GM19395 (cell line): Measurements from ENCODE around the gene DENND4A.
"Not testable (repeated sequence)": the region's sequence is repeated elsewhere in the genome, so short reads cannot be mapped to it uniquely, and the experiment has no call there.

Experiments used
- ATAC-seq: cut with Tn5 transposase; IDR thresholded peaks from one replicate; pipeline ENCODE4 v1.9.1; 2021; ENCODE audit warnings: mild to moderate bottlenecking, moderate library complexity; ENCODE audit not compliant: unreplicated experiment

DENND4A gene

DNA sequence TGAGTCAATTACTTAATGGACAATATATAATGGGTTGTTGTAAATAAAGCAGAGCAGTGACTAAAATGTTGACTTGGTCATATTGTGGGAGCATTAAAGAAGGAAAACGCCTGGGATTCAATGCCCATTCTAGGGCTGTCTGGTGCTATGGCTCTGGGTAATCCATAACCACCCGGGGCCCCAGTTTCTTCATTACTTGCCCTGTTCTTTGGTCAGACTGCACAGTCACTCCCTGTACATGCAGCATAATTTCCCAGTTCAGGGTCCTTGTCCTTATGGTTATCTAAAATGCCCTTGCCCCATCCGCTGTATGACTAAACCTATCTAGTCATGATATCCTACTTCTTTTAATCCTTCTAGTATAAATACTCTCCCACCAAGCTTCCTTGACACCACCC, 27.5 kb upstream of the DENND4A start:
- ATAC-seq = no peak

DNA sequence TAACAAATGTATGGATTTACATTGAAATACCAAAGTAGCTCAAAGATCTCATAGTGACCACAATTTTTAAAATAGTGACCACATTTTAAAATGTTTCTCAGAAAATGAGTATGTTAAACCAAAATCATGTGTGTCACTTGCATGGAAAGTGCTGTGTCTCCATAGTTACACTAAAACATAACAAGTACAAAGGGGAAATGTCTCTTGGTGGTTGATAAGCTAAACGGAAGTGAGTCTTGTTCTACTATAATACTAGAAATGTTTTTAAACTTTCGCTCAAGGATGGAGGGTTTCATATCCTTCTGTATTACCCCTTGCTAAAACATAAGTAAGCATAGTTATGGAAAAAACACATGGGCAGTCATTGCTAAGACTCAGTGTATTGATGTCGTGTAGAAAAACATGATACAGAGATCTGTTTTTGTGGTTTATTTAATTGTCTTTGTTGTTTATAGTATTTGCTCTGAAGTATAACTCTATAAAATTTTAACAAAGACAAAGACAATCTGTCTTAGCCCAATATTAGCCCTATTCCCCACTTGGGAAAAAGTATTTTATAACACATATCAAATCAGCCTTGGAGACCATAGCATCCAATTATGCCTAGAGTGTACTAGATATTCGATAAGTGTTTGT, 27.0 kb upstream of the DENND4A start:
- peak; percentile 73 for ATAC-seq

DNA sequence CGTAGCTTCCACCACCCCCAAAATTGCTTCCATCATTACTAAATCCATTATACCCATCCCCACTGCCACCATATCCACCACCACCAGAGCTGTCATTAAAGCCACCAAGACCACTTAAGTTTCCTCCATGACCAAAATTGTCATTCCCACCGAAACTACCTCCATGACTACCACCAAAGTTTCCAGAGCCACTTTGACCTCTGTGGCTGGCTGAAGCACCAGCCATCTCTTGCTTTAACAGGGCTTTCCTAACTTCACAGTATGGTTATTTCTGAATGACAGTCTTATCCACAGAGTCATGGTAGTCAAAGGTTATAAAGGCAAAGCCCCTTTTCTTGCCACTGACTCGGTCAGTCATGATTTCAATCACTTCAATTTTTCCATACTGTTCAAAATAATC, 24.3 kb upstream of the DENND4A start:
- ATAC-seq = no peak

DNA sequence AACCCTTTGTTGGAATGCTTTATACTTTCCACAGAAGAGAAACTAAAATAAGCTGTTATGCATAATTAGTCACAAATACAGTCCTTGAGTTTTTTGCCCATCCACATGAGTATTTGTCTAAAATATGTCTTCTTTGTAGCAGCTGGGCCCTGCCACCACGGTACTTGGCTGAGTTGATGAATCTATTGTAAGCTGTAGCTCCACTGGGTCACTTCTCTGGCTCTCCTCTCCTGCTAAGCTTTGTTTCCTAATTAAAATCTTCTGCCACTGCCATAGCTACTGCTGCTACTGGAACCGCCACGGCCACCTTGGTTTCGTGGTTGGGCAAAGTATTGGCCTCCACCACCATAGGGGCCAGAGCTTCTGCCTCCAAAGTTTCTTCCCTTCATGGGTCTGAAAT, 23.9 kb upstream of the DENND4A start:
- ATAC-seq = not testable (repeated sequence)

DNA sequence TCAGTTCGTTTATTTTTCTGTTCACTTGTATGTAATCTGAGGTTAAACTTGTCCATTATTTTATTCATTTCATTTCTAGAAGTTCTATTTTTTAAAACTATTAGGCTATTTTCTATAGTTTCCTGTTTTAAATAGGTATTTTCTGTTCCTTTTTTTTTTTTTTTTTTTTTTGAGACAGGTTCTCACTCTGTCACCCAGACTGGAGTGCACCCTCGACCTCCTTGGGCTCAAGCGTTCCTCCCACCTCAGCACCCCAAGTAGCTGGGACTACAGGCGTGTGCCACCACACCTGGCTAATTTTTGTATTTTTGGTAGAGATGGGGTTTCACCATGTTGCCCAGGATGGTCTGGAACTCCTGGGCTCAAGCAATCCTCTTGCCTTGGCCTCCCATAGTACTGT, 22.2 kb upstream of the DENND4A start:
- not testable (repeated sequence) for ATAC-seq

DNA sequence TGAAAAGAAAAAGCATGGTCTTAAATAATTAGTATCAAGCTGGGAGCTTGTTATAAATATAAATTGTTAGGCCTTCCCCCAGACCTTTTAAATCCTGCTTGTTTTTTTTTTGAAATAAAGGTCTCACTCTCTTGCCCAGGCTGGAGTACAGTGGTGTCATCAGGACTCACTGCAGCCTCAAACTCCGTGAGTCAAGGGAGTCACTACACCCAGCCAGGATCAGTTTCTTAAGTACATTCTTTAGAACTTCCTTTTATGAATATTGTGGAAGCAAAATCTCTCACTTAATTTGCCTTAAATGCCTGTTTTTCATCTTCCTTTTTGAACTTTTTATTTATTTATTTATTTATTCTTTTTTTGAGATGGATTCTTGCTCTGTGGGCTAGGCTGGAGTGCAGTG, 20.8 kb upstream of the DENND4A start:
- ATAC-seq = no peak

DNA sequence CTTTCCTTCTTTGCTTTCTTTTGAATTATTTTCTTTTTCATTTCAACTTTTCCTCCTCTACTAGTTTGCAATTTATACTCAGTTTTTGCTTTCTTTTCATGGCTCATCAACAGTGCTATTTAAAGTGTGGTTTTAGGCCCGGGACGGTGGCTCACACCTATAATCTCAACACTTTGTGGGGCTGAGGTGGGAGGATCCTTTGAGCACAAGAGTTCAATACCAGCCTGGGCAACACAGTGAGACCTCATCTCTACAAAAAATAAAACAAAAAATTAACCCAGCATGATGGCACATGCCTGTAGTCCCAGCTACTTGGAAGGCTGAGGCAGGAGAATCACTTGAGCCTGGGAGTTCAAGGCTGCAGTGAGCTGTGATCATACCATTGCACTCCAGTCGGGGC, 20.4 kb upstream of the DENND4A start:
- no peak for ATAC-seq

DNA sequence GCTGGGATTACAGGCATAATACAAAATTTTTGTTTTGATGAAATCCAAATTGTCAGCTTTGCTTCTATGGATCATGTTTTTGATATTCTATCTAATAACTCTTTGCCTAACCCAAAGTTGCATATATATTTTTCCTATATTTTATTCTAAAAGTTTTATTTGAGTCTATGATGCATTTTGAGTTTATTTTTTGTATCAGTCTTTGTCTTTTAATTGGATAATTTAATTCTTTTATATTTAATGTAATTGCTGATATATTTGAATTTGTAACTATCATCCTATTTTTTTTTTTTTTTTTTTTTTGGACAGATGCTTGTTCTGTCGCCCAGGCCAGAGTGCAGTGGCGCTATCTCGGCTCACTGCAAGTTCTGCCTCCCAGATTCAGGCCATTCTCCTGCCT, 19.7 kb upstream of the DENND4A start:
- no peak for ATAC-seq

DNA sequence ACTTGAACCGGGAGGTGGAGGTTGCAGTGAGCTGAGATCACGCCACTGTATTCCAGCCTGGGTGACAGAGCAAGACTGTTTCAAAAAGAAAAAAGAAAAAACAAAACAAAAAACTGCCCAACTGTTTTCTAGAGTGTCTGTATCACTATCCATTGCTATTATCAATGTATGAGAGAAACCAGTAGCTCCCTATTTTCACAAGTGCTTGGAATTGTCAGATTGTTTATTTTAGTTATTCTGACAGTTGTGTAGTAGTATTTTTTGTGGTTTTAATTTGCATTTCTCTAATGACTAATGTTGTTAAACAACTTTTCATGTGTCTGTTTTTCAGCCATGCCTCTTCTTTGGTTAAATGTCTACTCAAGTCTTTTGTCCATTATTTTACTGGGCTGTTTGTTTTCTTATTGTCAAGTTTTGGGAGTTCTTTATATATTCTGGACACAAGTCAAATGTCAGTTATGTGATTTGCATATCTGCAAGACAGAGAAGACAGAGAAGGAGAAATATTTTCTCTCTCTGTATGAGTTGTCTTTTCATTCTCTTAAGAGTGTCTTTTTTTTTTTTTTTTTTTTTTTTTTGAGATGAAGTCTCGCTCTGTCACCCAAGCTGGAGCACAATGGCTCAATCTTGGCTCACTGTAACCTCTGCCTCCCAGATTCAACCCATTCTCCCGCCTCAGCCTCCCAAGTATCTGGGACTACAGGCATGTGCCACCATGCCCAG, 19.1 kb upstream of the DENND4A start:
- ATAC-seq = not testable (repeated sequence)

DNA sequence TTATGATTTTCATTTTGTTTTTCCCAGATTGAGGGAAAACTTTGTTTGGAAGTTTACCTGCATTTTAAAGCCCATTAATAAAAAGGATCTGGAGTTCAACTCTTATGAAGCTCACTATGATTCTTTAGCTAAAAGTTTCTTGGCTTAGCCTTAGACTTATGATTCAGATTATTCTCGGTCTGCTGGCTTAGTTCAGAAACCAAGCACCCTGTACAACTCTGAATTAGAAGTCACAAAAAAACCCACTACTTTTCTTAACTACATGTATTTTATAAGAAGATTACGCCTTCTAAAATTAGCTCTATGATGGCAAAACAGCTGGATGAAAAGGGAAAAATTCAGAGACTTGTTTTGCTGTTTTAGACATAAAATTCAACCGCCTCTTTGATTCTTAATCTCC, 14.3 kb upstream of the DENND4A start:
- no peak for ATAC-seq

DNA sequence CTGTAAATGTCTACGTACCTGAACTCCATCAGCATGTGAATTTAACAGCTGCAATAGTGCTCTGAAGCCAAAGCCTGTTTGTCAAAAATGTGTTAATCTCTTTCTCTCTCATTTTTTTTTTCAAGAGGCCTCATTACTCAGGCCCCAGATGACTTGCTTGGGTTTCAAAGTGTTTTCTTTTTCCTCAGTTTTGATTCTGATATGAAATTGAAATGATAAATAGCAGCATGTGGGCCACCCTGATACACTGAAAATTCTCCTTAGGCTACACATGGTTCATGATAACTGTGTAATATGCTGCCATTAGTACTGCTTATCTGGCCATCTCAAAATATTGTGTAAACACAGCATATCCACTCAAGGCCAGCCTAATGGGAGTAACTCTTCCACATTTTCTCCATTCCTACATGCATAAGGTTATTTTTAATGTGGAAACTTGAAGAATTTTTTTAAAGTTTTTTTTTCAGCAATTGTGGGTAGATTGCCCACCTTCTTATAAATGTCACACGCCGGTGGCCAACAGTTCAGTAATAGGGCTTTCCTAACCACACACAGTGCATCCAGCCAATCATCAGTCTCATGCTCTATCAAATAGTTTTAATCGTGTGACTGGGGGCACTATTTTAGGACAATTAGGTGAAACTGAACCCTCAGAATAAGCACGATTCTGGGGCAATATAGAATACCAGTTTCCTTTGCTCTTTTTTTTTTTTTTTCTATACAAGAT, 13.1 kb upstream of the DENND4A start:
- no peak for ATAC-seq

DNA sequence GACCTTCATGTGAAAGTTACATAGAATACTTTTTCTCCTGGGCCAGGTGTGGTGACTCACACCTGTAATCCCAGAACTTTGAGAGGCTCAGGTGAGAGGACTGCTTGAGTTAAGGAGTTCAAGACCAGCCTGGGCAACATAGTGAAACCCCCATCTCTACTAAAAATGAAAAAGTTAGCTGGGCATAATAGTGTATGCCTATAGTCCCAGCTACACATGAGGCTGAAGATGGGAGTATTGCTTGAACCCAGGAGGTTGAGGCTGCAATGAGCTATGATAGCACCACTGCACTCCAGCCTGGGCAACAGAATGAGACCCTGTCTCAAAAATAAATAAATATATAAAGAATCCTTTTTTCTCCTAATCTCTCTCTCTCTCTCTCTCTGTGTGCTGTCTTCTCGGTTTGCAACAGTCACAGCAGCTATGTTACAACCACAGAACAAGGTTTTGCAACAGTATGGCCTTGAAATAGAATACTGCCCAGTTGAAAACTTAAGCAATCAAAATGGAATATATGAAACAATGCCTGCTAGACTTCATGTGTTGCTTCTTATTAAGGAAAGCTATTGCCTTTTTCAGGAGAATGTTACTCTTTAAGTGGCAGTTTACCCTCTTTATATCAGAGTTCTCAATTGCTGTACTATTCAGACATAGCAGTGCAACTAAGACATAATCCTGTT, 12.3 kb upstream of the DENND4A start:
- no peak for ATAC-seq

DNA sequence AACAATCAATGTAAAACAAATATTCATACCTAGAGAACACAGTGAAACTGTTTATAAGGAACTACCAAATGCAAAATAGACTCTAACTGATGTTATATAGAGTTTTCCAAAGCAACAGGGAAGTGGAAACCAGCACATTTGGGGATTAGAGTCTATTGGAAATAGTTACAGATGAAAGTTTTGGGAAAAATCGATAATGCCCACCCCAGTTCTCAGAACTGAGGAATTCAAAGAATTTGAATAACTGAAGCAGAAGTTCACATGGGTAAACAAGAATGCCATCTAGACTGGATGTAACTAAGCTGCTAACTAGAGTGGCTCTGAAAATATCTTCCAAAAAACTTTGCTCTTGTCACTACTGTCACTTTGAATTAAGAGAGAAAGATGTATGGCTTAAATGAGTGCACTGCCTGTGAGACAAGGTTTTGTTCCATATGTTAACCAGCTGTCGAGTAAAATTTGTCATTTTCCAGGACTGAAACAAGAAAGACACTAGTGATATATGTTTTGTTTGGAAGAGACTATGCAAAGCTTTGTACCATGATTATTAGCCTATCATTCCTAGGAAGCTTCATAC, 9.2 kb upstream of the DENND4A start:
- ATAC-seq = no peak

DNA sequence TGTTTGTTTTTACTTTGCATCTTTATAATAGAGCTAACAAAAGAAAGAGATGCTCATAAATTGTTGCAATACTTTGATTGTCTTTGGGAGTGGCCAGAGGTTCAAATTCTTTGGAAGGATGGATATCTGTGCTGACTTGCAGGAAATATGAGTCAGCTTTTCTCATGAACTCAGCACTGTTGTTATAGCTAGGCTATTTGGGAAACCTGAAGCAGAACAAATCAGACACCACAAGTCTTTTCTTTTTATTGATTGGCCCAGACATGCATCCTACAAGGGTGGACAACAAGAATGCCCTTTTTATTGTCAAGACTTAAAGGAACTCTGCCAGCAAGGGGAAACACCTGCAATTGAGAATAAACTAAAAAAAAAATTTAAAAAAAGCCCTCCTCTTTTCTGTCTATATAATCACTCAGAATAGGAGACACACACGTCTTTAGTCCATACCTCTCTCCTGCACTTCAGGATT, 4.6 kb upstream of the DENND4A start:
- no peak for ATAC-seq

DNA sequence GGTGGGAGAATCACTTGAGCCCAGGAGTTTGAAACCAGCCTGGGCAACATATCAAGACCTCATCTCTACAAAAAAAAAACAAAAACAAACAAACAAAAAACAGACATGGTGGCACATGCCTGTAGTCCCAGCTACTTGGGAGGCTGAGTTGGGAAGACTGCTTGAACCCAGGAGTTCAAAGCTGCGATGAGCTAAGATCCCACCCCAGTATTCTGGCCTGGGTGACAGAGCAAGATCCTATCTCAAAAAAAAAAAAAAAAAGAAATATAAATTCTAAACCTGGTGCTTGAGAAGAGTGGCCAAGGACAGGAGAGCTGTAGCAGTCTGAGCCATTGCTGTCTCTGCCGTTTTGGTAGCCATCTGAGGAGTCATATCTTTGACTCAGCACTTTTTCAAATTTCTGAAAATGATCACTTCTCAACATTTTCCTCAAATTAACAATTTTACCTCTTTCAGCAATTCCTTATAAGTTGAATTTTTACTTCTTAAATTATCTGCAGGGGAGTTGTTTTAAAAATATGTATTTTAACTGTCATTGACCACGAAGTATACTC, 3.6 kb upstream of the DENND4A start:
- no peak for ATAC-seq

DNA sequence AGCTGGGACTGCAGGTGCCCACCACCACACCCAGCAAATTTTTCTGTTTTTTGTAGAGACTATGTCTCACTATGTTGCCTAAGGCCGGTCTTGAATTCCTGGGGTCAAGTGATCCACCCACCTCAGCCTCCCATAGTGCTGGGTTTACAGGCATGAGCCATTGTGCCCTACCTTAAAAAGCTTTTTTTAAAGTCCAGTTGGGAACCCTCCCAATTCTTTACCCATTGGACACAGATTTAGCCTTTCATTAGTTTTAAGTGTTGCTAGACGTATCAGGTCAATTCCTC, 1.7 kb upstream of the DENND4A start:
- ATAC-seq = no peak

DNA sequence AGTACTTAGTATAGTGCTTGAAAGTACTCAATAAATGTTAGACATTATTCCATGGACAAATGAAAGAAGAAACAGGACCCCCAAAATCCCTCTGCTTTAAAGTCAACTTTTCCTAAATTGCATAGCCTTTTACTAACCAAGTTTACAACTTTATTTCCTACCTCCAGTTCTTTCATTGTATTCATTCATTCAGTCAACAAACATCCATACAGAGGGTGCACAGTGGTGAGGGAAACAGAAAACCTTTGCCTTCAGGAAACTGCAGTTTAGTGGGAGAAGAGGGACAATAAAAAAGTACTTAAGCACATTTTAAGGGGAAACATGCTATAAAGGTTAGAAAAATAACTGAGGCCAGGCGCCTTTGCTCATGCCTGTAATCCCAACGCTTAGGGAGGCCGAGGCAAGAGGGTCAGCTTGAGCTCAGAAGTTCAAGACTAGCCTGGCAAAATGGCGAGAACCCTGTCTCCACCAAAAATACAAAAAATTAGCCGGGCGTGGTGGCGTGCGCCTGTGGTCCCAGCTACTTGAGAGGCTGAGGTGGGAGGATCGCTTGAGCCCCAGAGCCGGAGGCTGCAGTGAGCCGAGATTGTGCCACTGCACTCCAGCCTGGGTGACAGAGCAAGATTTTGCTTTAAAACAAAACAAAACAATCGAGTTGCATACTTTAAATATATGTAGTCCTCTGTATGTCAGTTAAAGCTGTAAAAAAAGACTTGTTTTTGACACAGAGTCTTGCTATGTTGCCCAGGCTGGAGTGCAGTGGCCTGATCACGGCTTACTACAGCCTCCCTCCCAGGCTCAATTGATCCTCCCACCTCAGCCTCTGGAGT, 1.1 kb upstream of the DENND4A start:
- ATAC-seq = no peak

DNA sequence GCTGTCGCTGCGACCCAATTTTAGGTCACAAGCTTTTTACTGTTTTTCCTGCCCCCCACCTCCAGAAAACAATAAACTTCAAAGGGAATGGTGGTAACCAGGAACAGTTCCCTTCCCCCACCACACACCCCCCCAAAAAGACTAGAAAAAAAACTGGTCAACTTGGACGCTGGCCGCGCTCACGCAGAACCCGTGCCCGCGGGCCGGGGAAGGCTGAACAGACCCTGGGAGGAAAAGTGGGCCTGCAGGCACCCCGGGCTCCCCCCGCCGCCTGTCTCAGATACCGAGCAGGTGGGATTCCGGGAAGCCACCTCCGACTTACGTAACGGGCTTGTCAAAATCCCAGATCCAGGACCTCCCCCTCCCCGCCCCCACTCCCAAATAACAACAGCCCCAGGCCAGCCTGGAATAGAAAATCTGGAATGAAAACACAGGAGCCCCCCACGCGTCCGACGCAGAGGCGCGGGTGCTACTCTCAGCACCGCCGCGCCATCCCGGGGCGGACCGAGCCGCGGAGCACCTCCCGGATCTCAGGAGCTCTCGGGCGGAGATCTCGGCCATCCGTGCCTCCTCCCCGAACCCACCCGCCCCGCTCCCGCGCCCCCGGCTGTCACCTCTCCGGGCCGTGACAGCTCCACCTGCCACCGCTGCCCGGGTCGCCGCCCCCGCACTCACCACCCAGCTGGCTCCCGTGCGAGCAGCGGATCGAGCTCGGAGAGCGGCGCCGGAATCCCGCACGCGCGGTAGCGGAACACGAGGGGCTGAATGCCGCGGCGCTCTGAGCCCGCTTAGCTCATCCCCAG, 557 bp downstream of the DENND4A start:
- ATAC-seq = no peak

DNA sequence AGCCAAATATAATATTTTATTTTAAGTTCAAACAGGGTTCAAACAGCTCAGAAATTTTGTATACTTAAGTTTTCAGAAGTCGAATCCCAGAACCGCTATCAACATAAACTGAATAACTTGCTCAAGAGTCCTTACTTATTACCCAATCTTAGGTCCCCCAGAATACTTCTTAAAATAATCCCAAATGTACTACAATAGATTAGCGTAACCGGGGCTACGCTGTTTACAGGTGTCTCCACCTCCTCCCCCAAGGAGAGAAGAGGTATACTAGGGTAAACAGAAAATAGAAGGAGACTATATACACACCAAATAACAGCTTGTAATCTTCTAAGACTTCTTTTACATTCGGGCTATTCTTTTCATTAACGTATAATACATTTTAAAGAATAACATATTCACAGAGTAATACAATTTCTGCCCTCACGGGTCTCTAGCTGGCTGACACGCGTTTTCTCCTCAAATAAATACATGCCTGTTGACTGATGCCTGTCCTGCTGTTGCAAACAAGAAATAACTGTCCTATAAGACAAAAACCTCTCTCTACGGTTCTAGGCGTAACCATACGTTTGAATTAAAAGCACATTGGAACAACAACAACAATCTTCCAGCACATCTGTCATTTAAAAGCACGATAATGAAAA, 1.3 kb downstream of the DENND4A start:
- ATAC-seq = no peak
